K562 (cell line): ENCODE results near the gene SMPDL3B. TPM values are rescaled to one million over a fixed set of nuclear protein-coding genes. Genes with fewer than 3 reads are reported as not detected.

ENCODE experiments used
- ATAC-seq: fragments of 200-7000 bp; cut with Tn5 transposase; 3 replicates; pipeline ENCODE4 v1.9.1; 2020; ENCODE audit warnings: moderate library complexity
- BruUV-seq: library from RNA; stranded (reverse); fragments of 400-500 nt; replicated peaks from 2 replicates; lab custom pipeline; 2021; lab: Mats Ljungman, UMichigan
- CTCF ChIA-PET: fragments of 300-600 bp; formaldehyde crosslinking; extraction: SDS; loops from one replicate; lab custom pipeline; 2021; ENCODE audit warnings: low intra/inter-chr PET ratio; lab: Yijun Ruan, JAX
- POLR2A ChIA-PET: fragments of 300-600, 350-650 bp; sonication (Branson Sonifier 250); formaldehyde crosslinking; extraction: SDS; loops from one replicate; lab custom pipeline; 2021; ENCODE audit warnings: antibody characterized with exemption, inconsistent platforms; lab: Yijun Ruan, JAX
- DNase-seq, 4 experiments: peaks; one replicate each; pipeline versions ENCODE4 v3.0.0 to v3.0.0-alpha.2; 2011 to 2018; ENCODE audit warnings: low spot score in 3 of 4, mixed read lengths in 3 of 4; ENCODE audit errors: extremely low read depth in 1 of 4
- FAIRE-seq: peaks from 2 replicates; lab custom pipeline; 2011; peaks lifted over from hg19 to GRCh38; lab: Jason Lieb, UNC
- H2AFZ ChIP-seq: 2 replicates; pipeline ENCODE4 v1.6.0; 2011; ENCODE audit warnings: low read depth, low read length, control low read depth, inconsistent platforms
- H3K27ac ChIP-seq: fragments of 200-600 bp; 3 replicates; pipeline ENCODE4 v1.8.0; 2011; ENCODE audit warnings: low read depth, mild to moderate bottlenecking, control low read depth, inconsistent platforms, low read length, moderate library complexity, mixed read lengths; ENCODE audit errors: extremely low read depth
- H3K27me3 ChIP-seq, 2 experiments: fragments of 300-600 bp in 1 of 2; 2 replicates in 1 of 2; 3 replicates in 1 of 2; pipeline versions ENCODE4 v1.6.0 to v1.8.0; 2011; ENCODE audit warnings: inconsistent platforms in 2 of 2, low read length in 2 of 2, mild to moderate bottlenecking in 1 of 2, mixed read lengths in 1 of 2, moderate library complexity in 1 of 2; ENCODE audit not compliant: control insufficient read depth in 2 of 2, insufficient read depth in 2 of 2
- H3K36me3 ChIP-seq: fragments of 300-600 bp; 3 replicates; pipeline ENCODE4 v1.8.0; 2011; ENCODE audit warnings: mild to moderate bottlenecking, low read length, inconsistent platforms; ENCODE audit not compliant: control insufficient read depth, insufficient read depth
- H3K4me1 ChIP-seq, 2 experiments: fragments of 200-600 bp in 1 of 2; replicated peaks in 1 of 2; 2 replicates in 1 of 2; 3 replicates in 1 of 2; pipeline versions ENCODE4 v1.5.1 to v1.8.0; 2011; ENCODE audit warnings: inconsistent platforms in 2 of 2, low read length in 2 of 2, mild to moderate bottlenecking in 1 of 2, mixed read lengths in 1 of 2, moderate library complexity in 1 of 2; ENCODE audit not compliant: control insufficient read depth in 2 of 2, insufficient read depth in 2 of 2
- H3K4me2 ChIP-seq: 2 replicates; pipeline ENCODE4 v1.6.1; 2011; ENCODE audit warnings: low read length, control low read depth, inconsistent platforms, mixed read lengths; ENCODE audit not compliant: insufficient read depth
- H3K4me3 ChIP-seq: fragments of 200-600 bp; sonication (generic), shearing (Covaris generic); 2 replicates; pipeline ENCODE4 v1.5.1; 2016; ENCODE audit warnings: control low read depth, inconsistent platforms
- H3K79me2 ChIP-seq: fragments of 200-600 bp; 3 replicates; pipeline ENCODE4 v1.8.0; 2011; ENCODE audit warnings: low read length, inconsistent platforms; ENCODE audit not compliant: control insufficient read depth, insufficient read depth
- H3K9ac ChIP-seq, 2 experiments: 2 replicates each; pipeline versions ENCODE4 v1.6.0 to v1.6.1; 2011; ENCODE audit warnings: low read depth in 2 of 2, low read length in 2 of 2, control low read depth in 1 of 2, inconsistent platforms in 1 of 2, mild to moderate bottlenecking in 1 of 2, mixed read lengths in 1 of 2; ENCODE audit not compliant: insufficient read depth in 1 of 2
- H3K9me1 ChIP-seq: one replicate; pipeline ENCODE4 v1.6.0; 2011; ENCODE audit warnings: inconsistent platforms, mild to moderate bottlenecking, low read length, moderate library complexity; ENCODE audit not compliant: control insufficient read depth, insufficient read depth
- H3K9me3 ChIP-seq: replicated peaks from 2 replicates; pipeline ENCODE4 v1.5.1; 2011; ENCODE audit warnings: low read depth, low read length, inconsistent platforms; ENCODE audit not compliant: control insufficient read depth, insufficient read depth
- H4K20me1 ChIP-seq: replicated peaks from 2 replicates; pipeline ENCODE4 v1.6.1; 2011; ENCODE audit warnings: low read length, inconsistent platforms, mixed read lengths; ENCODE audit not compliant: control insufficient read depth, insufficient read depth
- CBFB ChIP-seq: sonication (generic); formaldehyde crosslinking; IDR thresholded peaks from 2 replicates; pipeline ENCODE4 v1.4.0; 2020; ENCODE audit warnings: mild to moderate bottlenecking, missing genetic modification reagents
- CXXC5 ChIP-seq: fragments of 250-450 bp; sonication (Bioruptor Pico); IDR thresholded peaks from 2 replicates; pipeline ENCODE4 v1.8.0; 2022; ENCODE audit warnings: inconsistent platforms, mild to moderate bottlenecking, moderate library complexity
- ESRRB ChIP-seq: fragments of 250-450 bp; sonication (Bioruptor Pico); IDR thresholded peaks from 2 replicates; pipeline ENCODE4 v1.5.0; 2020; ENCODE audit warnings: mild to moderate bottlenecking, moderate library complexity, borderline replicate concordance
- ETS2 ChIP-seq: IDR thresholded peaks from 2 replicates; pipeline ENCODE4 v1.6.1; 2016; ENCODE audit warnings: borderline replicate concordance, missing genetic modification characterization, mild to moderate bottlenecking, moderate library complexity, missing compliant biosample characterization; ENCODE audit not compliant: poor library complexity, severe bottlenecking
- HDGF ChIP-seq: fragments of 450-650 bp; IDR thresholded peaks from 2 replicates; pipeline ENCODE4 v1.6.1; 2016
- PHF21A ChIP-seq: fragments of 450-650 bp; IDR thresholded peaks from 2 replicates; pipeline ENCODE4 v1.6.1; 2017; ENCODE audit warnings: low read depth, borderline replicate concordance
- ZNF140 ChIP-seq: fragments of 250-450 bp; sonication (Bioruptor Pico); IDR thresholded peaks from 2 replicates; pipeline ENCODE4 v1.8.0; 2021; ENCODE audit warnings: moderate library complexity, mild to moderate bottlenecking, inconsistent platforms
- in situ Hi-C: fragments of 300-500 bp; cut with MboI; formaldehyde crosslinking; loops from 4 replicates; pipeline ENCODE4 v1.15.0; 2018; ENCODE audit warnings: inconsistent platforms, mixed read lengths
- intact Hi-C: fragments of 100-400 bp; cut with micrococcal nuclease; formaldehyde crosslinking; loops from 2 replicates; pipeline ENCODE4 v1.14.2; 2022
- polyA plus RNA-seq, 8 experiments: library from polyadenylated mRNA; depleted of rRNA in 4 of 8; stranded (reverse) in 5 of 8; unstranded in 3 of 8; fragments of >200 nt; fragmentation: Nextera tagmentation in 2 of 8; fragmentation: Illumina TruSeq in 1 of 8; extraction: Ambion mirVana in 2 of 8; extraction: Trizol in 1 of 8; gene quantifications; 2 replicates each; pipeline versions ENCODE4 v1.2.1 to v1.2.3, GENCODE V29; 2011 to 2014; ENCODE audit warnings: inconsistent platforms in 1 of 8, missing spikeins in 1 of 8
- total RNA-seq, 7 experiments: library from RNA; depleted of rRNA in 6 of 7; stranded (reverse); fragments of >200 nt in 6 of 7; fragmentation: Illumina TruSeq in 2 of 7; extraction: Trizol in 2 of 7; gene quantifications; 2 replicates each; pipeline versions ENCODE4 v1.2.1 to v1.2.3, GENCODE V29; 2011 to 2021; ENCODE audit warnings: low replicate concordance in 1 of 7
- TF ChIP-seq, protein P1 (sequence below): sonication (generic); formaldehyde crosslinking; IDR thresholded peaks from 2 replicates; pipeline ENCODE4 v1.8.0; 2022; ENCODE audit warnings: missing genetic modification reagents, mild to moderate bottlenecking, moderate library complexity, borderline replicate concordance
- TF ChIP-seq, protein P2 (sequence below), 2 experiments: fragments of 450-650 bp in 1 of 2; sonication (generic) in 1 of 2; formaldehyde crosslinking in 1 of 2; IDR thresholded peaks; 2 replicates each; pipeline versions ENCODE4 v1.7.1 to v1.9.0; 2016 to 2022; ENCODE audit warnings: inconsistent platforms in 1 of 2, mild to moderate bottlenecking in 1 of 2, missing genetic modification reagents in 1 of 2

Gene SMPDL3B
- total and polyA plus RNA-seq, 9 of the 15 experiments (the other 6 are each of a cell fraction or from before 2014, with no cell fraction given), result 0.07 to 1.2 (median 0.73) TPM

DNA sequence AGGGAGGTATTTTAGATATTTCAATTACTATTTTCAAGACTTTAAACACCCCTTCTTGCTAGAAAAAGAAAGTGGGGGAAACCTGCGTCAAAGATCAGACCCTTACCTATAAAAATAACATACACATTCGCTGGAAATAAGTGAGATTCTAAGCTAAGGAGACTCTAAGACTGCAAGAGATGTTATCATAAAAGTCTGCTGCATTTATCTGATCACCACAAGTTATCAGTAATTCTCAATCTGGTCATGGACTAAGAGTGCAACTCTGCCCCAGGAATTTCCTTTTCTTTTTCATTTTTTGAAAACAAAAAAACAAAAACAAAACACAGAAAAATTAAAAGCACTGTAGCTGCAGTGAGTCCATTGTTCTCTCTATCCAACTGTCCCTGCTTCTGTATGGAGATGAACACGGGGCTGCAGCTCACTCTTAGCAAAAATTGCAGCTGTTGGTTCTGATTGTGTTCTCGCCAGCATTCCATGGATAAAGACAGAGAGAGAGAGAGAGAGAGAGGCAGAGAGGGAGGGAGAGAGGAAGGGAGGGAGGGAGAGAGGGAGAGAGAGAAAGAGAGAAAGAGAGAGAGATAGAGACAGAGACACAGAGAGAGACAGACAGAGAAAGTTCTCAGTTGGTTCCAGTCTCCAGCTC lies 39.1 kb downstream of the SMPDL3B start (continued):
- TF ChIP-seq ZNF140 (CRISPR knock-in tag), result no peak
- TF ChIP-seq, protein P1, sequence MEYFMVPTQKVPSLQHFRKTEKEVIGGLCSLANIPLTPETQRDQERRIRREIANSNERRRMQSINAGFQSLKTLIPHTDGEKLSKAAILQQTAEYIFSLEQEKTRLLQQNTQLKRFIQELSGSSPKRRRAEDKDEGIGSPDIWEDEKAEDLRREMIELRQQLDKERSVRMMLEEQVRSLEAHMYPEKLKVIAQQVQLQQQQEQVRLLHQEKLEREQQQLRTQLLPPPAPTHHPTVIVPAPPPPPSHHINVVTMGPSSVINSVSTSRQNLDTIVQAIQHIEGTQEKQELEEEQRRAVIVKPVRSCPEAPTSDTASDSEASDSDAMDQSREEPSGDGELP (CRISPR knock-in tag), result no peak
- TF ChIP-seq ESRRB, result no peak
- TF ChIP-seq, all 486 proteins: peak for 0

DNA sequence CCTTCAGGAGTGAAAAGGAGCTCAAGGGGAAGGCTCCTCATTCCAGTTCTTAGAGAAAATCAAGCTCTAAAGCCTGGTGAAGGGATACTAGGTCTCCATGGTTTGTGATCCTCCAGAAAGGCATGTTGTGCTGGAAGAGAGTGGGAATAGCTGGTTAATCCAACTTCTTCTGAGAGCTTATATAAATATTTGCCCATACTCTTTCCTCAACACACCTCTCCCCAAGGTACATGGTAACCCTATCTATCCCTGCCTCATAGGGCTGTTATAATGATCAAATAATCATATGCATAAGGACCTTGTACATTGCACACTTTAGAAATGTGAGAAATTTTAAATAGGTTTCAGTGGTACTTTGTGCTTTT lies 39.6 kb downstream of the SMPDL3B start:
- ChIA-PET POLR2A (interaction anchor here (0.6 to 1.4 kb wide), 3 partner anchors 14 to 67 kb away, joined by 3 to 4 read pairs (median 3); no protein-coding TSS in a partner anchor), CTCF (no interaction called here)
- intact Hi-C loops, result no loop called here
- ATAC-seq (no peak), DNase-seq (no peak), FAIRE-seq (no peak)
- H3K9me3 ChIP-seq, result no peaks in the 10 kb centered on the region
- H3K4me1 ChIP-seq, result peaks cover 5 to 7% of the 10 kb centered on the region in 2 experiments; a peak in 4 of 5 replicates
- H2AFZ ChIP-seq, result no peak overlapping the region
- in situ Hi-C loops, result no loop called here
- H3K9me1 ChIP-seq, result no peaks in the 10 kb centered on the region
- H3K36me3 ChIP-seq, result peaks cover 72% of the 10 kb centered on the region
- no peak overlapping the region for H3K9ac ChIP-seq
- no peaks in the 10 kb centered on the region for H3K79me2 ChIP-seq
- H3K4me2 ChIP-seq, result no peak overlapping the region
- H4K20me1 ChIP-seq, result no peaks in the 10 kb centered on the region
- no peak overlapping the region for H3K4me3 ChIP-seq
- no peaks in the 10 kb centered on the region for H3K27me3 ChIP-seq
- no peak overlapping the region for H3K27ac ChIP-seq
- BruUV-seq, result no TSS peak
- TF ChIP-seq CXXC5 (no peak), CBFB (CRISPR knock-in tag) (no peak), HDGF (no peak), PHF21A (no peak), ETS2 (tag) (no peak)
- TF ChIP-seq, protein P2, sequence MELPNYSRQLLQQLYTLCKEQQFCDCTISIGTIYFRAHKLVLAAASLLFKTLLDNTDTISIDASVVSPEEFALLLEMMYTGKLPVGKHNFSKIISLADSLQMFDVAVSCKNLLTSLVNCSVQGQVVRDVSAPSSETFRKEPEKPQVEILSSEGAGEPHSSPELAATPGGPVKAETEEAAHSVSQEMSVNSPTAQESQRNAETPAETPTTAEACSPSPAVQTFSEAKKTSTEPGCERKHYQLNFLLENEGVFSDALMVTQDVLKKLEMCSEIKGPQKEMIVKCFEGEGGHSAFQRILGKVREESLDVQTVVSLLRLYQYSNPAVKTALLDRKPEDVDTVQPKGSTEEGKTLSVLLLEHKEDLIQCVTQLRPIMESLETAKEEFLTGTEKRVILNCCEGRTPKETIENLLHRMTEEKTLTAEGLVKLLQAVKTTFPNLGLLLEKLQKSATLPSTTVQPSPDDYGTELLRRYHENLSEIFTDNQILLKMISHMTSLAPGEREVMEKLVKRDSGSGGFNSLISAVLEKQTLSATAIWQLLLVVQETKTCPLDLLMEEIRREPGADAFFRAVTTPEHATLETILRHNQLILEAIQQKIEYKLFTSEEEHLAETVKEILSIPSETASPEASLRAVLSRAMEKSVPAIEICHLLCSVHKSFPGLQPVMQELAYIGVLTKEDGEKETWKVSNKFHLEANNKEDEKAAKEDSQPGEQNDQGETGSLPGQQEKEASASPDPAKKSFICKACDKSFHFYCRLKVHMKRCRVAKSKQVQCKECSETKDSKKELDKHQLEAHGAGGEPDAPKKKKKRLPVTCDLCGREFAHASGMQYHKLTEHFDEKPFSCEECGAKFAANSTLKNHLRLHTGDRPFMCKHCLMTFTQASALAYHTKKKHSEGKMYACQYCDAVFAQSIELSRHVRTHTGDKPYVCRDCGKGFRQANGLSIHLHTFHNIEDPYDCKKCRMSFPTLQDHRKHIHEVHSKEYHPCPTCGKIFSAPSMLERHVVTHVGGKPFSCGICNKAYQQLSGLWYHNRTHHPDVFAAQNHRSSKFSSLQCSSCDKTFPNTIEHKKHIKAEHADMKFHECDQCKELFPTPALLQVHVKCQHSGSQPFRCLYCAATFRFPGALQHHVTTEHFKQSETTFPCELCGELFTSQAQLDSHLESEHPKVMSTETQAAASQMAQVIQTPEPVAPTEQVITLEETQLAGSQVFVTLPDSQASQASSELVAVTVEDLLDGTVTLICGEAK (IDR thresholded peaks at IDR 0.05), result no peak
- TF ChIP-seq, protein P2 (CRISPR knock-in tag; IDR thresholded peaks at IDR 0.05), result no peak
